HepG2 (cell line): ENCODE measurements around the gene SLC26A9. TPM values are rescaled to one million over a fixed set of nuclear protein-coding genes. Genes with fewer than 3 reads are reported as not detected.
A peak's percentile ranks its signal among the peaks of the same experiment; 100 is the strongest.

Experiments used
- ATAC-seq: fragments of 200-7000 bp; cut with Tn5 transposase; 3 replicates; pipeline ENCODE4 v1.9.1; 2020; ENCODE audit warnings: mild to moderate bottlenecking, moderate library complexity
- BruUV-seq: library from RNA; stranded (reverse); fragments of 400-500 nt; replicated peaks from 2 replicates; lab custom pipeline; 2021; lab: Mats Ljungman, UMichigan
- CTCF ChIA-PET: fragments of 300-600 bp; formaldehyde crosslinking; extraction: SDS; loops from one replicate; lab custom pipeline; 2021; ENCODE audit warnings: low total read pairs, inconsistent platforms, low intra/inter-chr PET ratio; lab: Yijun Ruan, JAX
- POLR2A ChIA-PET: fragments of 350-600 bp; sonication (Branson Sonifier 250); formaldehyde crosslinking; loops from one replicate; lab custom pipeline; 2020; ENCODE audit warnings: antibody characterized with exemption, inconsistent platforms; lab: Yijun Ruan, JAX
- DNase-seq: peaks from one replicate; pipeline ENCODE4 v3.0.0-alpha.2; 2015; ENCODE audit warnings: low spot score
- FAIRE-seq: peaks from 3 replicates; lab custom pipeline; 2011; peaks lifted over from hg19 to GRCh38; lab: Jason Lieb, UNC
- H2AFZ ChIP-seq: one replicate; pipeline ENCODE4 v1.6.1; 2011; ENCODE audit warnings: low read length, inconsistent platforms
- H3K27ac ChIP-seq: fragments of 300-600 bp; 3 replicates; pipeline ENCODE4 v1.8.0; 2011; ENCODE audit warnings: mixed run types, mild to moderate bottlenecking, mixed read lengths, low read length, inconsistent platforms; ENCODE audit not compliant: insufficient read depth; ENCODE audit errors: extremely low read length
- H3K27me3 ChIP-seq, 2 experiments: fragments of 200-600 bp in 1 of 2; 2 replicates in 1 of 2; 3 replicates in 1 of 2; pipeline versions ENCODE4 v1.6.0 to v1.8.0; 2011; ENCODE audit warnings: low read length in 2 of 2, mild to moderate bottlenecking in 2 of 2, moderate library complexity in 2 of 2, inconsistent platforms in 1 of 2; ENCODE audit not compliant: insufficient read depth in 2 of 2, control insufficient read depth in 1 of 2
- H3K36me3 ChIP-seq, 2 experiments: fragments of 200-600 bp in 1 of 2; replicated peaks in 1 of 2; 2 replicates in 1 of 2; 3 replicates in 1 of 2; pipeline versions ENCODE4 v1.5.1 to v1.8.0; 2011; ENCODE audit warnings: low read length in 2 of 2, inconsistent platforms in 1 of 2; ENCODE audit not compliant: insufficient read depth in 2 of 2, control insufficient read depth in 1 of 2
- H3K4me1 ChIP-seq: 2 replicates; pipeline ENCODE4 v1.5.1; 2012; ENCODE audit warnings: low read length, inconsistent platforms; ENCODE audit not compliant: insufficient read depth
- H3K4me2 ChIP-seq: 2 replicates; pipeline ENCODE4 v1.6.0; 2011; ENCODE audit warnings: low read depth, low read length, inconsistent platforms
- H3K4me3 ChIP-seq, 3 experiments: fragments of 200-600 bp in 1 of 3; sonication (generic), shearing (Covaris generic) in 1 of 3; replicated peaks in 1 of 3; 2 replicates each; pipeline ENCODE4 v1.5.1; 2011 to 2016; ENCODE audit warnings: low read length in 3 of 3, inconsistent platforms in 2 of 3, low read depth in 2 of 3, mild to moderate bottlenecking in 2 of 3, control low read depth in 1 of 3, mixed read lengths in 1 of 3; ENCODE audit not compliant: insufficient read depth in 1 of 3
- H3K79me2 ChIP-seq: one replicate; pipeline ENCODE4 v1.6.1; 2011; ENCODE audit warnings: low read length, inconsistent platforms; ENCODE audit not compliant: insufficient read depth
- H3K9ac ChIP-seq: 2 replicates; pipeline ENCODE4 v1.6.0; 2011; ENCODE audit warnings: mild to moderate bottlenecking, low read depth, low read length, inconsistent platforms; ENCODE audit not compliant: insufficient read depth
- H3K9me3 ChIP-seq: 2 replicates; pipeline ENCODE4 v1.5.1; 2012; ENCODE audit warnings: mild to moderate bottlenecking, low read length
- H4K20me1 ChIP-seq: 2 replicates; pipeline ENCODE4 v1.6.0; 2011; ENCODE audit warnings: inconsistent platforms, mild to moderate bottlenecking, low read length, moderate library complexity; ENCODE audit not compliant: insufficient read depth
- IKZF1 ChIP-seq: fragments of 450-650 bp; IDR thresholded peaks from 2 replicates; pipeline ENCODE4 v1.7.1; 2016
- KDM3A ChIP-seq: IDR thresholded peaks from 2 replicates; pipeline ENCODE4 v1.6.1; 2018; ENCODE audit warnings: low read depth, missing compliant biosample characterization
- SALL2 ChIP-seq: sonication (generic); formaldehyde crosslinking; IDR thresholded peaks from 2 replicates; pipeline ENCODE4 v1.8.1; 2023; ENCODE audit warnings: mild to moderate bottlenecking, missing genetic modification reagents, inconsistent platforms
- SAP130 ChIP-seq: IDR thresholded peaks from 2 replicates; pipeline ENCODE4 v1.6.1; 2016; ENCODE audit warnings: low read depth
- SP5 ChIP-seq: IDR thresholded peaks from 2 replicates; pipeline ENCODE4 v1.6.1; 2016; ENCODE audit warnings: low read depth, borderline replicate concordance
- STAG1 ChIP-seq: sonication (generic); formaldehyde crosslinking; IDR thresholded peaks from 2 replicates; pipeline ENCODE4 v1.4.0; 2020; ENCODE audit warnings: missing genetic modification reagents
- ZC3H13 ChIP-seq: sonication (generic); formaldehyde crosslinking; IDR thresholded peaks from 2 replicates; pipeline ENCODE4 v1.8.1; 2023; ENCODE audit warnings: mild to moderate bottlenecking, missing genetic modification reagents, moderate library complexity
- ZFP36 ChIP-seq: fragments of 150-350 bp; IDR thresholded peaks from 2 replicates; pipeline ENCODE4 v1.6.1; 2018; ENCODE audit warnings: borderline replicate concordance, low read length, low read depth; ENCODE audit not compliant: partially characterized antibody
- ZNF30 ChIP-seq: sonication (generic); formaldehyde crosslinking; IDR thresholded peaks from 2 replicates; pipeline ENCODE4 v1.5.0; 2020; ENCODE audit warnings: mild to moderate bottlenecking, missing genetic modification reagents
- ZNF564 ChIP-seq: sonication (generic); formaldehyde crosslinking; IDR thresholded peaks from 2 replicates; pipeline ENCODE4 v1.8.1; 2023; ENCODE audit warnings: mild to moderate bottlenecking, missing genetic modification reagents
- WGBS: methylation state at CpG from one replicate; pipeline ENCODE4 v1.1.6; 2017; ENCODE audit warnings: low lambda C conversion rate; 5-methylcytosine and 5-hydroxymethylcytosine counted together
- in situ Hi-C: cut with HindIII; loops from 2 replicates; pipeline ENCODE4 v1.10.0; 2017; ENCODE audit warnings: low pct_unique_long_range_greater_than_20kb; ENCODE audit not compliant: extremely low pct_ligation_motif_present
- intact Hi-C: fragments of 100-400 bp; cut with micrococcal nuclease; formaldehyde crosslinking; loops from one replicate; pipeline ENCODE4 v1.10.0; 2022; ENCODE audit not compliant: unreplicated experiment
- polyA plus RNA-seq, 8 experiments: library from polyadenylated mRNA; depleted of rRNA in 3 of 8; stranded (reverse) in 7 of 8; unstranded in 1 of 8; fragments of >200 nt; fragmentation: Illumina TruSeq in 4 of 8; extraction: Trizol in 4 of 8; gene quantifications; 2 replicates each; pipeline versions ENCODE4 v1.2.1 to v1.2.3, GENCODE V29; 2011 to 2016; ENCODE audit warnings: low read depth in 4 of 8, missing spikeins in 1 of 8, mixed read lengths in 1 of 8; ENCODE audit not compliant: insufficient read depth in 1 of 8
- total RNA-seq, 5 experiments: library from RNA; depleted of rRNA; stranded (reverse); fragments of >200 nt; fragmentation: Illumina TruSeq; extraction: Trizol; gene quantifications; 2 replicates each; pipeline ENCODE4 v1.2.3, GENCODE V29; 2016; ENCODE audit warnings: low read depth in 1 of 5
- TF ChIP-seq, protein P1 (sequence below): sonication (generic); formaldehyde crosslinking; IDR thresholded peaks from 2 replicates; pipeline ENCODE4 v1.4.0; 2020; ENCODE audit warnings: mild to moderate bottlenecking, missing genetic modification reagents
- TF ChIP-seq, protein P2 (sequence below), 2 experiments: sonication (generic) in 1 of 2; formaldehyde crosslinking in 1 of 2; IDR thresholded peaks; 2 replicates each; pipeline versions ENCODE4 v1.4.0 to v1.6.1; 2018 to 2020; ENCODE audit warnings: missing genetic modification reagents in 2 of 2, borderline replicate concordance in 1 of 2, low read depth in 1 of 2, mild to moderate bottlenecking in 1 of 2, missing biosample characterization in 1 of 2
- TF ChIP-seq, protein P3 (sequence below): sonication (generic); formaldehyde crosslinking; IDR thresholded peaks from 2 replicates; pipeline ENCODE4 v1.9.0; 2021; ENCODE audit warnings: missing genetic modification reagents, borderline replicate concordance
- TF ChIP-seq, protein P4 (sequence below): sonication (generic); formaldehyde crosslinking; IDR thresholded peaks from 2 replicates; pipeline ENCODE4 v1.8.0; 2022; ENCODE audit warnings: missing genetic modification reagents, low read depth, mild to moderate bottlenecking, borderline replicate concordance
- TF ChIP-seq, protein P5 (sequence below): IDR thresholded peaks from 2 replicates; pipeline ENCODE4 v1.6.1; 2018; ENCODE audit warnings: missing genetic modification reagents

Gene SLC26A9
- total and polyA plus RNA-seq, 2 of the 13 experiments (the other 11 are each of a cell fraction or from before 2014, with no cell fraction given), result 0.11 to 0.15 TPM

DNA sequence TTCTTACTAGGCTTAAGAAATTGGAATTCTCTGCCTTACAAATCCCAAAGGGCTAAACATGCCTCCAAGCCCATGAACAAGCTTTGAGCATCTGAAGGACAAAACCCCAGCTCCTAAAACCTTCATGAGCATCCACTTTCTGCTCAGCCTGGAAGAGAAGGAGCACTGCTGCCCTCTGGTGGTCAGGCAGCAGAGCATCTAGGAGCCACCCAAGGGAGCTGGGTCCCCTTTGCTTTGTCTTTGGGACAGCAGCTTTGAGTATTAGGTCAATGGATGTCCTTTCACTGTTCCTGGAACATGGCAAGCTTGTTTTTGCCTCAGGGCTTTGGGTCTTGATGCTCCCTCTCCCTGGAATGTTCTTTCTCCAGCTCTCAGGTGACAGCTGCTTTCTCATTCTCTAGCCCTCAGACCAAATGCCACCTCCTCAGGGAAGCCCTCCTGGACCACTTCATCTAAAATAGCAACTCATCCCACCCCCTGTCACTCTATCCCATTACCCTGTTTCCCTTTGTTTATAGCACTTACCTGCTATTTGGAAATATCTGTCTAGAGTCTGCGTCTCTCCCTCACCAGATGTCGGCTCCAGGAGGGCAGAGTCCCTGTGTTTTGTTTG, 34.3 kb upstream of the SLC26A9 start:
- ChIA-PET POLR2A (interaction anchor here (0.9 to 1.4 kb wide), 2 partner anchors 56 to 60 kb away, joined by 3 read pairs; no protein-coding TSS in a partner anchor), CTCF (interaction anchor here (1.2 to 2.7 kb wide), 4 partner anchors 17 to 185 kb away, joined by 3 to 59 read pairs (median 11); no protein-coding TSS in a partner anchor)
- no peak overlapping the region for H3K27ac ChIP-seq
- no TSS peak for BruUV-seq
- DNase-seq, result peak; percentile 67
- intact Hi-C loops, result loop anchor here (1.0 kb wide), 2 partner anchors 58 to 186 kb away; no protein-coding TSS in a partner anchor
- peaks cover 13% of the 10 kb centered on the region for H3K4me1 ChIP-seq
- peak; percentile 89 for ATAC-seq
- H3K4me2 ChIP-seq, result no peak overlapping the region
- no peak overlapping the region for H3K9ac ChIP-seq
- FAIRE-seq, result no peak
- peaks cover 3 to 15% of the 10 kb centered on the region in 2 experiments; a peak in 3 of 5 replicates for H3K27me3 ChIP-seq
- in situ Hi-C loops, result no loop called here
- 58% methylated on average over 2 of the region's 2 CpGs for WGBS
- no peaks in the 10 kb centered on the region for H3K79me2 ChIP-seq
- no peak overlapping the region for H2AFZ ChIP-seq
- no peaks in the 10 kb centered on the region for H4K20me1 ChIP-seq
- no peaks in the 10 kb centered on the region for H3K9me3 ChIP-seq
- no peak overlapping the region for H3K4me3 ChIP-seq
- H3K36me3 ChIP-seq, result no peaks in the 10 kb centered on the region; a peak in 1 of 5 replicates
- TF ChIP-seq KDM3A (CRISPR knock-in tag) (no peak), STAG1 (CRISPR knock-in tag) (peak; percentile 95), ZFP36 (peak; percentile 47), IKZF1 (no peak), SP5 (CRISPR knock-in tag) (no peak), ZNF30 (CRISPR knock-in tag) (no peak), ZNF564 (CRISPR knock-in tag) (no peak), ZC3H13 (CRISPR knock-in tag) (no peak), SALL2 (CRISPR knock-in tag) (no peak), SAP130 (CRISPR knock-in tag) (no peak)
- TF ChIP-seq, protein P1, sequence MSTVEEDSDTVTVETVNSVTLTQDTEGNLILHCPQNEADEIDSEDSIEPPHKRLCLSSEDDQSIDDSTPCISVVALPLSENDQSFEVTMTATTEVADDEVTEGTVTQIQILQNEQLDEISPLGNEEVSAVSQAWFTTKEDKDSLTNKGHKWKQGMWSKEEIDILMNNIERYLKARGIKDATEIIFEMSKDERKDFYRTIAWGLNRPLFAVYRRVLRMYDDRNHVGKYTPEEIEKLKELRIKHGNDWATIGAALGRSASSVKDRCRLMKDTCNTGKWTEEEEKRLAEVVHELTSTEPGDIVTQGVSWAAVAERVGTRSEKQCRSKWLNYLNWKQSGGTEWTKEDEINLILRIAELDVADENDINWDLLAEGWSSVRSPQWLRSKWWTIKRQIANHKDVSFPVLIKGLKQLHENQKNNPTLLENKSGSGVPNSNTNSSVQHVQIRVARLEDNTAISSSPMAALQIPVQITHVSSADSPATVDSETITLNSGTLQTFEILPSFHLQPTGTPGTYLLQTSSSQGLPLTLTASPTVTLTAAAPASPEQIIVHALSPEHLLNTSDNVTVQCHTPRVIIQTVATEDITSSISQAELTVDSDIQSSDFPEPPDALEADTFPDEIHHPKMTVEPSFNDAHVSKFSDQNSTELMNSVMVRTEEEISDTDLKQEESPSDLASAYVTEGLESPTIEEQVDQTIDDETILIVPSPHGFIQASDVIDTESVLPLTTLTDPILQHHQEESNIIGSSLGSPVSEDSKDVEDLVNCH (CRISPR knock-in tag), result no peak
- TF ChIP-seq, protein P2, sequence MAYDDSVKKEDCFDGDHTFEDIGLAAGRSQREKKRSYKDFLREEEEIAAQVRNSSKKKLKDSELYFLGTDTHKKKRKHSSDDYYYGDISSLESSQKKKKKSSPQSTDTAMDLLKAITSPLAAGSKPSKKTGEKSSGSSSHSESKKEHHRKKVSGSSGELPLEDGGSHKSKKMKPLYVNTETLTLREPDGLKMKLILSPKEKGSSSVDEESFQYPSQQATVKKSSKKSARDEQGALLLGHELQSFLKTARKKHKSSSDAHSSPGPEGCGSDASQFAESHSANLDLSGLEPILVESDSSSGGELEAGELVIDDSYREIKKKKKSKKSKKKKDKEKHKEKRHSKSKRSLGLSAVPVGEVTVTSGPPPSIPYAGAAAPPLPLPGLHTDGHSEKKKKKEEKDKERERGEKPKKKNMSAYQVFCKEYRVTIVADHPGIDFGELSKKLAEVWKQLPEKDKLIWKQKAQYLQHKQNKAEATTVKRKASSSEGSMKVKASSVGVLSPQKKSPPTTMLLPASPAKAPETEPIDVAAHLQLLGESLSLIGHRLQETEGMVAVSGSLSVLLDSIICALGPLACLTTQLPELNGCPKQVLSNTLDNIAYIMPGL (CRISPR knock-in tag; IDR thresholded peaks at IDR 0.05; ENCODE audit: borderline replicate concordance in 1 of 2, low read depth in 1 of 2), result 0 out of 4 replicates have a peak, but pooled peaks of 1 of the 2 experiments have one; percentile 16
- TF ChIP-seq, protein P3, sequence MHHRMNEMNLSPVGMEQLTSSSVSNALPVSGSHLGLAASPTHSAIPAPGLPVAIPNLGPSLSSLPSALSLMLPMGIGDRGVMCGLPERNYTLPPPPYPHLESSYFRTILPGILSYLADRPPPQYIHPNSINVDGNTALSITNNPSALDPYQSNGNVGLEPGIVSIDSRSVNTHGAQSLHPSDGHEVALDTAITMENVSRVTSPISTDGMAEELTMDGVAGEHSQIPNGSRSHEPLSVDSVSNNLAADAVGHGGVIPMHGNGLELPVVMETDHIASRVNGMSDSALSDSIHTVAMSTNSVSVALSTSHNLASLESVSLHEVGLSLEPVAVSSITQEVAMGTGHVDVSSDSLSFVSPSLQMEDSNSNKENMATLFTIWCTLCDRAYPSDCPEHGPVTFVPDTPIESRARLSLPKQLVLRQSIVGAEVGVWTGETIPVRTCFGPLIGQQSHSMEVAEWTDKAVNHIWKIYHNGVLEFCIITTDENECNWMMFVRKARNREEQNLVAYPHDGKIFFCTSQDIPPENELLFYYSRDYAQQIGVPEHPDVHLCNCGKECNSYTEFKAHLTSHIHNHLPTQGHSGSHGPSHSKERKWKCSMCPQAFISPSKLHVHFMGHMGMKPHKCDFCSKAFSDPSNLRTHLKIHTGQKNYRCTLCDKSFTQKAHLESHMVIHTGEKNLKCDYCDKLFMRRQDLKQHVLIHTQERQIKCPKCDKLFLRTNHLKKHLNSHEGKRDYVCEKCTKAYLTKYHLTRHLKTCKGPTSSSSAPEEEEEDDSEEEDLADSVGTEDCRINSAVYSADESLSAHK, result no peak
- TF ChIP-seq, protein P4, sequence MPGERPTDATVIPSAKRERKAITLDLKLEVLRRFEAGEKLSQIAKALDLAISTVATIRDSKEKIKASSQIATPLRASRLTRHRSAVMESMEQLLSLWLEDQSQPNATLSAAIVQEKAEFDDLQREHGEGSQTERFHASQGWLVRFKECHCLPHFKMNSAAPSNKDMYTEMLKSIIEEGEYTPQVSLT, result no peak
- TF ChIP-seq, protein P5, sequence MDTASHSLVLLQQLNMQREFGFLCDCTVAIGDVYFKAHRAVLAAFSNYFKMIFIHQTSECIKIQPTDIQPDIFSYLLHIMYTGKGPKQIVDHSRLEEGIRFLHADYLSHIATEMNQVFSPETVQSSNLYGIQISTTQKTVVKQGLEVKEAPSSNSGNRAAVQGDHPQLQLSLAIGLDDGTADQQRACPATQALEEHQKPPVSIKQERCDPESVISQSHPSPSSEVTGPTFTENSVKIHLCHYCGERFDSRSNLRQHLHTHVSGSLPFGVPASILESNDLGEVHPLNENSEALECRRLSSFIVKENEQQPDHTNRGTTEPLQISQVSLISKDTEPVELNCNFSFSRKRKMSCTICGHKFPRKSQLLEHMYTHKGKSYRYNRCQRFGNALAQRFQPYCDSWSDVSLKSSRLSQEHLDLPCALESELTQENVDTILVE (CRISPR knock-in tag), result no peak
